Right cardiac atrium (tissue), 5 donors: ENCODE results near the gene FN1. TPM values are rescaled to one million over a fixed set of nuclear protein-coding genes. Genes with fewer than 3 reads are reported as not detected.
A peak's percentile ranks its signal among the peaks of the same experiment; 100 is the strongest.

Source experiments
- ATAC-seq, 2 donors: fragments of 200-7000 bp; cut with Tn5 transposase; one replicate each; pipeline versions ENCODE4 v1.8.0 to v1.9.1; 2020; ENCODE audit warnings: moderate library complexity in 2 of 2, mild to moderate bottlenecking in 1 of 2
- DNase-seq, 3 donors: peaks; one replicate each; pipeline ENCODE4 v3.0.0-alpha.2; 2020
- H3K27ac ChIP-seq: one replicate; pipeline ENCODE4 v1.5.1; 2013; ENCODE audit warnings: mild to moderate bottlenecking, low read length, control low read depth, moderate library complexity
- H3K27me3 ChIP-seq: one replicate; pipeline ENCODE4 v1.6.1; 2013; ENCODE audit not compliant: control insufficient read depth, insufficient read depth
- H3K4me1 ChIP-seq: one replicate; pipeline ENCODE4 v1.6.1; 2013; ENCODE audit warnings: low read length; ENCODE audit not compliant: control insufficient read depth, insufficient read depth
- H3K4me3 ChIP-seq: one replicate; pipeline ENCODE4 v1.5.1; 2013; ENCODE audit warnings: low read length, control low read depth
- H3K9me3 ChIP-seq: one replicate; pipeline ENCODE4 v1.6.1; 2013; ENCODE audit warnings: low read length; ENCODE audit not compliant: control insufficient read depth
- WGBS: extraction: QIAGEN DNeasy Blood & Tissue Kit; methylation state at CpG from one replicate; pipeline ENCODE4 v1.1.7; 2013; 5-methylcytosine and 5-hydroxymethylcytosine counted together
- intact Hi-C, 4 donors: fragments of 100-400 bp; cut with DNase I; formaldehyde crosslinking; loops; one replicate each; pipeline versions ENCODE4 v1.11.0 to v1.14.0; 2022 to 2023
- polyA plus RNA-seq: library from polyadenylated mRNA; stranded (reverse); fragments of 200-250 nt; gene quantifications from one replicate; pipeline ENCODE4 v1.2.3, GENCODE V29; 2013
- total RNA-seq, 4 donors: library from RNA; stranded (reverse); fragmentation: NEBNext Ultra II Directional; extraction: Animal tissue kit (Norgen Biotek cat#: 25700); gene quantifications; one replicate each; pipeline ENCODE4 v1.2.1, GENCODE V29; 2021
- donor health status: healthy with polysubstance abuse.
- donor health status: DM: no; HTN: yes; CAD: no.
- donor health status: DM: no; HTN: no; CAD: no.
- donor health status: DM: no; HTN: yes; CAD: no; lungs with severe emphysema.
- donor health status: DM: yes; HTN: yes; CAD: no.

The FN1 gene
- total and polyA plus RNA-seq, 5 donors, result 205 to 530 (median 342) TPM

GRCh38 chr2:215391531-215391930 is 44.3 kb downstream of the FN1 start:
- DNase-seq, result no peak
- H3K9me3 ChIP-seq, result no peaks in the 10 kb centered on the region
- intact Hi-C loops, result no loop called here
- no peaks in the 10 kb centered on the region for H3K4me1 ChIP-seq
- H3K27ac ChIP-seq, result no peak overlapping the region
- WGBS, result 92% methylated on average over 5 of the region's 5 CpGs
- no peak for ATAC-seq
- H3K27me3 ChIP-seq, result no peaks in the 10 kb centered on the region
- H3K4me3 ChIP-seq, result no peak overlapping the region

GRCh38 chr2:215390550-215390913 is 45.3 kb downstream of the FN1 start:
- H3K4me1 ChIP-seq, result no peaks in the 10 kb centered on the region
- 92% methylated on average over 2 of the region's 2 CpGs for WGBS
- ATAC-seq, result no peak
- no peaks in the 10 kb centered on the region for H3K27me3 ChIP-seq
- H3K4me3 ChIP-seq, result no peak overlapping the region
- intact Hi-C loops, result no loop called here
- no peak overlapping the region for H3K27ac ChIP-seq
- no peak for DNase-seq
- no peaks in the 10 kb centered on the region for H3K9me3 ChIP-seq

- 93% methylated on average over 7 of the region's 7 CpGs for WGBS
- no peaks in the 10 kb centered on the region for H3K4me1 ChIP-seq
- H3K4me3 ChIP-seq, result no peak overlapping the region
- ATAC-seq (no peak), DNase-seq (no peak)
- H3K27ac ChIP-seq, result no peak overlapping the region
- H3K9me3 ChIP-seq, result no peaks in the 10 kb centered on the region
- intact Hi-C loops, result no loop called here
- no peaks in the 10 kb centered on the region for H3K27me3 ChIP-seq
Measured at GRCh38 chr2:215388002-215388728, 47.7 kb downstream of the FN1 start.

- 97% methylated on average over 7 of the region's 7 CpGs for WGBS
- no peaks in the 10 kb centered on the region for H3K27me3 ChIP-seq
- H3K4me1 ChIP-seq, result no peaks in the 10 kb centered on the region
- intact Hi-C loops, result no loop called here
- ATAC-seq (no peak), DNase-seq (no peak)
- no peak overlapping the region for H3K4me3 ChIP-seq
- H3K9me3 ChIP-seq, result no peaks in the 10 kb centered on the region
- H3K27ac ChIP-seq, result no peak overlapping the region
Measured at GRCh38 chr2:215386566-215386965, 49.3 kb downstream of the FN1 start.

- Histone ChIP-seq H3K4me1 (no peaks in the 10 kb centered on the region), H3K4me3 (no peak overlapping the region), H3K27ac (no peak overlapping the region), H3K27me3 (no peaks in the 10 kb centered on the region), H3K9me3 (no peaks in the 10 kb centered on the region)
- ATAC-seq, result no peak
- DNase-seq, result no peak
- intact Hi-C loops, result no loop called here
- 76% methylated on average over 7 of the region's 7 CpGs for WGBS
Measured at GRCh38 chr2:215384710-215385109, 51.2 kb downstream of the FN1 start.

GRCh38 chr2:215383652-215384279 is 52.1 kb downstream of the FN1 start:
- ATAC-seq (no peak), DNase-seq (no peak)
- Histone ChIP-seq H3K4me1 (no peaks in the 10 kb centered on the region), H3K9me3 (no peaks in the 10 kb centered on the region), H3K4me3 (no peak overlapping the region), H3K27me3 (no peaks in the 10 kb centered on the region), H3K27ac (no peak overlapping the region)
- WGBS, result 92% methylated on average over 8 of the region's 8 CpGs
- intact Hi-C loops, result no loop called here

- Histone ChIP-seq H3K27me3 (no peaks in the 10 kb centered on the region), H3K27ac (no peak overlapping the region), H3K4me1 (no peaks in the 10 kb centered on the region), H3K9me3 (no peaks in the 10 kb centered on the region), H3K4me3 (no peak overlapping the region)
- DNase-seq (no peak), ATAC-seq (no peak)
- intact Hi-C loops, result no loop called here
Measured at GRCh38 chr2:215382480-215382879, 53.4 kb downstream of the FN1 start.

- WGBS, result 92% methylated on average over 7 of the region's 7 CpGs
- ATAC-seq, result no peak
- Histone ChIP-seq H3K4me3 (no peak overlapping the region), H3K9me3 (no peaks in the 10 kb centered on the region), H3K4me1 (no peaks in the 10 kb centered on the region), H3K27ac (no peak overlapping the region), H3K27me3 (no peaks in the 10 kb centered on the region)
- intact Hi-C loops, result no loop called here
- no peak for DNase-seq
Measured at GRCh38 chr2:215382011-215382410, 53.9 kb downstream of the FN1 start.

GRCh38 chr2:215380699-215381098 is 55.2 kb downstream of the FN1 start:
- H3K4me3 ChIP-seq, result no peak overlapping the region
- intact Hi-C loops, result no loop called here
- no peaks in the 10 kb centered on the region for H3K4me1 ChIP-seq
- no peak overlapping the region for H3K27ac ChIP-seq
- H3K27me3 ChIP-seq, result no peaks in the 10 kb centered on the region
- WGBS, result 94% methylated on average over 7 of the region's 7 CpGs
- no peaks in the 10 kb centered on the region for H3K9me3 ChIP-seq
- ATAC-seq (no peak), DNase-seq (no peak)

GRCh38 chr2:215379948-215380347 is 55.9 kb downstream of the FN1 start:
- ATAC-seq, result no peak
- Histone ChIP-seq H3K4me3 (no peak overlapping the region), H3K9me3 (no peaks in the 10 kb centered on the region), H3K27me3 (no peaks in the 10 kb centered on the region), H3K27ac (no peak overlapping the region), H3K4me1 (no peaks in the 10 kb centered on the region)
- intact Hi-C loops, result no loop called here
- 88% methylated on average over 6 of the region's 6 CpGs for WGBS
- no peak for DNase-seq

GRCh38 chr2:215379039-215379438 is 56.8 kb downstream of the FN1 start:
- Histone ChIP-seq H3K4me1 (no peaks in the 10 kb centered on the region), H3K27me3 (no peaks in the 10 kb centered on the region), H3K9me3 (no peaks in the 10 kb centered on the region), H3K27ac (no peak overlapping the region), H3K4me3 (no peak overlapping the region)
- ATAC-seq, result peak in 1 of 2 donors; percentile 77
- WGBS, result 82% methylated on average over 7 of the region's 7 CpGs
- intact Hi-C loops, result no loop called here
- DNase-seq, result no peak

- ATAC-seq, result no peak
Measured at GRCh38 chr2:215378045-215378444, 57.8 kb downstream of the FN1 start.

More at GRCh38 chr2:215378045-215378444, 57.8 kb downstream of the FN1 start:
- Histone ChIP-seq H3K4me3 (no peak overlapping the region), H3K9me3 (no peaks in the 10 kb centered on the region), H3K27me3 (no peaks in the 10 kb centered on the region), H3K4me1 (no peaks in the 10 kb centered on the region), H3K27ac (no peak overlapping the region)
- intact Hi-C loops, result no loop called here
- 93% methylated on average over 3 of the region's 3 CpGs for WGBS
- DNase-seq, result no peak
